ENCODE measurements around the gene TRPM5.

- TF ChIP-seq POLR2A (IDR thresholded peaks at IDR 0.05) (no peak), CTCF (IDR thresholded peaks at IDR 0.05) (no peak)
Observed at GRCh38 chr11:2445746-2446551, 1.6 kb upstream of the TRPM5 start.
